Activated T-helper 9 cell treated with anti-CD3 and anti-CD28 coated beads, Interleukin-2, amount 50 U/mL, for 16 hours (primary cell): ENCODE data around the gene JADE2.
A peak's percentile ranks its signal among the peaks of the same experiment; 100 is the strongest.

ENCODE experiments used
- DNase-seq: peaks from one replicate; pipeline ENCODE4 v3.0.0-alpha.2; 2020; ENCODE audit warnings: low read depth

The JADE2 gene

GRCh38 chr5:134570365-134570758 is 44.9 kb downstream of the JADE2 start:
- no peak for DNase-seq

GRCh38 chr5:134570886-134571285 is 45.4 kb downstream of the JADE2 start:
- no peak for DNase-seq

DNA sequence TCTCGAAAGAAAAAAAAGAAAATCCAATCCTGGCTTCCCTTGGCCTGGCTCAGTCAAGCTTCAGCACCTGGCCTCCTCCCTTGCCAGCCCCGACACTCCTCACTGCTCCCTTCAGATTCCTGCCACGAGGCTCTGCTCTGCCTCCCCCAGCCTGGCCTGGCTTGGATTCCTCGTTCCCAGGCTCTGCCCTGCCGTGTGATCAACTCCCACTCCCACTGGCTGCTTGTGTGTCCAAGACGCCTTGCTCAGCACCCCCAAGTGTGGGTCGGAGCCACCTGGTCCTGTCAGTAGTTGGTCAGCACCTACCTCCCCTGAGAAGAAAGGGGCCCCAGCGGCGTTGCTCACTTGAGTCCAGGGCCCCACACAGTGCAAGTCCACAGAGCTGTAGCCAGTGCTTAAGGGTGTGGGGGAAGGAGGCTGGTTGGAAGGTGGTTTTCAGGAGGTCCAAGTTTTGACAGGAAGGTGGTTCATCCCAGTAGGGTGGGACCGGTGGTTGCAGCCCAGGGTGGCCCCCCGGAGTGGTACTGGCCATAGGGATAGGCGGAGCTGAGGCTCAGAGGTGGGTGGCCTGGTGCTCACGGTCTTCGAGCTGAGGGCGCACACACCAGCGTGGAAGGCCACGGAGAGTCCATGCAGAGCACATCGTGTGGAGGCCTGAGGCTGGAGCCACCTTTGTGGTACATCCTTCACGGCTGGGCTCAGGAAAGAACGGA is 46.4 kb downstream of the JADE2 start:
- no peak for DNase-seq

DNA sequence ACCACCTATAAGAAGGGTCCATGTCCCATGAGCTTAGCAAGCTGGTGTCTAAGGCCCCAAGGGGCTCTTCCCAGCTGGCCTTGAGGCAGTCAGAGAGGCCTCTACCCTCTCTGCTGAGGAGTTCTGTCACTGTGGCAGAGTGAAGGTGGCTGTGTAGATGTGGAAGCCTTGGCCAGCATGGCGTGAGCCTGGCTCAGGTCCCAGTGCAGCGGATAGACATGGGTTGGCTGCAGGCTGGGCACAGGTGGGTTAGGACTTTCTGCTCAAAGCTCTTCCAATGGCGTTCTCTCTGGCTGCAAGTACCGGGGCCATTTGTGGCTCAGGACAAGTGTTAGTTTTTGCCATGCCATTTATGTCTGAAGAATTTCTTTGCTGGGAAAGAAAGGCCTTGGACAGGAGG is 47.3 kb downstream of the JADE2 start:
- no peak for DNase-seq

DNA sequence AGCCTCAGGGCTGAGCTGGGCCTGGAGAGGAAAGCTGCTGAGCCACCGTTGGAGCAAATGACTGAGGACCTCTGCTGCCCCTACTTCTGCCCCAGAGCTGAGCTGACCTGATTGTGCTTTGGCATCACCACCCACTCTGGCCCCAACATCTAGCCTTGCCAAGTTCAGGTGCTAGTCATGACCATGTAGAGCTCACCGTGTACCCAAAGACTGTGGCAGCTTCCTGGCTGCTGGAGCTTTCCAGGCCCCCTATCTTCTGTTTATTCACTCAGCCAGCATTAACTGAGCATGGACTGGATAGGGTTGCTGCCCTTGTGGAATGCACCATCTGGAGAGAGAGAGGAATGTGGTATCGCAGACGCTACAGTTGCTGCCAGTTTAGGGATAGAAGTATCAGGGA is 49.1 kb downstream of the JADE2 start:
- DNase-seq: no peak

DNA sequence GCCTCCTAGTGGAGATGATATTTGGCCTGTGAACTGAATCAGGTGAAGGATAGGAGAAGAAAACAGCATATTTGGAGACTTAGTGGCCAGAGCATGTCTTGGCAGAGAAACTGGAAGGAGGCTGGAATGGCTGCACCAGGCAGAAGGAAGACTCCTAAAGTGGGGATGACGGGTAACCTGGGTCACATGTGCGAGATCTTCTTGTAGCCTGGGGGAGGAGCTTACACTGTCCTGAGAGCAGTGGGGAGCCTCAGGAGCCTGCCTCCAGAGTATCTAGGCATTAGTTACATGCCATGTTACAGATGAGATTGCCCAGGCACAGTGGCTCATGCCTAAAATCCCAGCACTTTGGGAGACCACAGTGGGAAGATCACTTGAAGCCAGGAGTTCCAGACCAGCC is 49.8 kb downstream of the JADE2 start:
- no peak for DNase-seq

DNA sequence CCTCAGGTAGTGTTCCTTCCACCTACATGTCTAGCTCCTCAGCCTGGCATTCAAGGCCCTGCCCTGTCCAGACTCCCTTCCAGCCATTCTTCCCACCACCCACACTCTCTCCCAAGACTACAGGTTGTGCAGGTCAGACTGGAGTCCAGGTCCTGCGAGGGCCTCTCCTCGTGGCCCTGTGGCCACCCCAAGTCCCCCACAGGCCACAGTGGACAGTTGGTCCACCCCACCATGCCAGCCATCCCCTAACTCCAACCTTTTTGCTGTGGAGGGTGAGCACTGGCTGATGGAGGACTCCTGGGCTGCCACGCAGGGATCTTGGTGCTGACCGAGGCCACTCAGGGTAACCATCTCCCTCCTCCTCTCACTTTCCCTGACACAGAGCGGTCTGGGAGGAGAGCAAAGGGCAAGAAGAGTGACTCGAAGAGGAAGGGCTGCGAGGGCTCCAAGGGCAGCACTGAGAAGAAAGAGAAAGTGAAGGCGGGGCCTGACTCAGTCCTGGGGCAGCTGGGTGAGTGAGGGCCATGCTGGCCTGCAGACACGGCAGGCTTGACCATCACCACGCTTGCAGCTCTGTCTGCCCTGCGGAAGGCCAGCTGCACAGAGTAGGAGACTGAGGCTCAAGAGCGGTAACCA is 51.0 kb downstream of the JADE2 start:
- no peak for DNase-seq

DNA sequence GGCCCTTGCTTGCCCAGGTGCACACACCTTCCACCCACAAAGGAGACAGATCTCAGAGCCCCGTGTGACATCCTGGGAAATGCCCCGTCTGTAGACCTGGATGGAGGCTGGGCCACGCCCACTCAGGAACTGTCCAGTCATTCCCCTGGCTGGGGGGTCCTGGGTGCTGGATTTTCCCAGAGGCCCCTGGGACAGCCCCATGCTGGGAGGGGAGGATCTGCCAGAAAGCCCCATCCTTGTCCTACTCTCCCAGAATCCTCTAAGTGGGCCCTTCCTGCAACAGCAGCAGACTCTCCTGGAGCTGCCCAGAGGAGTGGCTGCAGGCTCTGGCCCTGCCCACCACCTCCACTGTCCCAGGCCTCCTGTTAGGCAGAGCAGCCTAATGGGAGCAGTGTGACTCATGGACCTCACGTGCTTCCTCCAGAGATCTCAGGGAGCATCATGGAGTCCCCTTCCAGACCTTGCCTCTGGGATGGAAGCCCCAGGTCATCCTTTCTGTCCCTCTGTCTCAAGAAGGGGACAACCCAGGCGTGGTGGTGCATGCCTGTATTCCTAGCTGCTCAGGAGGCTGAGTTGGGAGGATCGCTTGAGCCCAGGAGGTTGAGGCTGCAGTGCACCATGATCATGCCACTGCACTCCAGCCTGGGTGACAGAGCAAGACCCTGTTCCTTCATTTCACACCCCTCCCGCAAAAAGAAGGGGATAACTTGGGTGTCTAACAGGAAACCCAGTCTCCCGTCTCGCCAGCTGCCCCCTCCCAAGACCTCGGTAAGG is 51.7 kb downstream of the JADE2 start:
- no peak for DNase-seq

GRCh38 chr5:134577796-134578577 is 52.5 kb downstream of the JADE2 start:
- peak; percentile 67 for DNase-seq

- DNase-seq: no peak
Measured at GRCh38 chr5:134578578-134579283, 53.3 kb downstream of the JADE2 start.

GRCh38 chr5:134579284-134579771 is 53.9 kb downstream of the JADE2 start:
- no peak for DNase-seq

GRCh38 chr5:134580001-134580460 is 54.6 kb downstream of the JADE2 start:
- no peak for DNase-seq

- no peak for DNase-seq
Measured at GRCh38 chr5:134581241-134581981, 55.9 kb downstream of the JADE2 start.

DNA sequence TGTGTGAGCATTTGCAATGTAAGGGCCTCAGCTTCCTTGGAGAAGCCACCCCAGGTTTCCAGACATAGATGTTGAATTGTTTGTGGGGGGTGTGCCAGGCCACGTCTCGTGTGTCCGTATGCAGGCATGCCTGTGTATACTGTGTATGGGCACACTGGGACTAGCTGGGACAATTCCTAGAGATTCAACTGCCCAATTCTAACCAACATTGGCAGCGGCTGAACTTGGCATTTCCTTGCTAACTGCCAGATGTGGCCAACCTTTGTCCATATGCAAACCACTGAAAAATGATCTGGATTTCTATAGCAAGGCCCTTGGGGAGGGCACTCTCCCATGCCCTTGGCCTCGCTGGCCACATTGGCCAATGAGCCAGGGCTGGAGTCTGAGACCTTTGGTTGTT is 56.8 kb downstream of the JADE2 start:
- DNase-seq: no peak

GRCh38 chr5:134582941-134583340 is 57.5 kb downstream of the JADE2 start:
- DNase-seq: no peak

DNA sequence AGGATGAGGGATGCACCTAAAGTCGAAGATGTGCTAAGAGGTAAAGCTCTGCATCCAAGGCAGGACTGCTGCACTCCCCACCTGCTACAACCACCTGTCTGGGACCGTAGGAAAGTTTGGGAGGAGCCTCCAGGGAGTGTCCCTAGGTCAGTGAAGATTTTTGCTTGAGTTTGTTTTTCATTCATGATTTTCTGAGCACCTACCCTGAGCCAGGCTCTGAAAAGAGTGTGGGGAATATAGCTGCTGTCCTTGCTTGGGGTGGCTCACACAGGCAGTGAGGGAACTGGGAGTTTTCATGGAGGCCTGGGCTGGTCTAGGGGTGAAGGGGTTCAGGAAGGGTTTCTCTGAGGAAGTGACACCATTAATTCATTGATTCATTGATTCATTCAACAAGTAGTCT is 58.3 kb downstream of the JADE2 start:
- DNase-seq: no peak

DNA sequence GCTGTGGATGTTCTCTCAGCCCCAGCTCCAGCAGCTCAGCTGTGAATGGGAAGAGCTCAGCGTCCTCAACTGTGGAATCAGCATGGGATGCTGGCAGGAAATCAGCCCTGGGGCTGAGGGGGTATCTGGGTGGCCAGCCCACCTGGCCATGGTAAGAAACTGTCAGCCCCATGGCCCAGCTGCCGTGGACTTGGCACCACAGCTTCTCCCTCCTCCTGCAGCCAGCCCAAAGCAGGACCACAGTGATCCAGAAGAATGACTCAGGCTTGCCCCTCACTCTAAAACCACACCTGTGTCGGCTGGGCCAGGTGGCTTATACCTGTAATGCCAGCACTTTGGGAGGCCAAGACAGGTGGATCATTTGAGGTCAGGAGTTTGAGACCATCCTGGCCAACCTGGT is 59.2 kb downstream of the JADE2 start:
- DNase-seq: no peak

GRCh38 chr5:134585966-134586365 is 60.5 kb downstream of the JADE2 start:
- no peak for DNase-seq

DNA sequence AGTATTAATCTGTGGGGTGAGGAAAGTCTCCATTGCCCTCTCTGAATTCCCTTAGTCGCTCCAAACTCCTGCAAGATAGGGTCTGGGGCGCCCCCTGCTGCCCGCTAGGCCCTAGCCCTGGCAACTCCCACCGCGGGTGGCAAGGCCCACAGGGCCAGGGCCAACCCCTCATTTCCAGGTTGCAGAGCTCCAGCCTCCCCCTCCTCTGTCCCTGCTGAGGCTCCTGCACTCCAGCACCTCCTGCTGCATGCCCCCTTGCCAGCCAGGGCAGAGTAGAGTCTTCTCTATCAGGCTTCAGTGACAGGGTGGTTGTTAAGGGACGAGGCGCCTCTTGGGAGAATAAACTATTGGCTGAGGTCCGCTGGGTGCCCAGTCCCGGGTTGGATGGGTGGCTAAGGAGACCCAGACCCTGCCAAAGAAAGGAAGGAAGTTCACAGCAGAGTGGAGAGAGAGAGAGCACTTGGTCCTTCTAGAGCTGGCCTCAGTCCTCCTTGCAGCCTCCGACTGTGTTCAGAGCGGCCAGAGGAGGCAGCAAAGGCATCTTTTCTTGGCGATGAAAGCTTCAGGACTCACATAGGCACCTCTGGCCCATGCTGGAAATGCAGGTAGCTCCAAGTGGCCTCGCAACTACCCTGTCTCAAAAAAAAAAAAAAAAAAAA is 61.5 kb downstream of the JADE2 start:
- peak; percentile 72 for DNase-seq

- peak; percentile 13 for DNase-seq
Measured at GRCh38 chr5:134590992-134591659, 65.7 kb downstream of the JADE2 start.
